Stimulated activated naive CD4-positive, alpha-beta T cell treated with Interleukin-2 at 50 U/mL for 16 hours (primary cell): ENCODE data around the gene CDHR5.

Experiments used
- DNase-seq: peaks from one replicate; lab custom pipeline; 2025; lab: John Stamatoyannopoulos, UW

CDHR5 gene

DNA sequence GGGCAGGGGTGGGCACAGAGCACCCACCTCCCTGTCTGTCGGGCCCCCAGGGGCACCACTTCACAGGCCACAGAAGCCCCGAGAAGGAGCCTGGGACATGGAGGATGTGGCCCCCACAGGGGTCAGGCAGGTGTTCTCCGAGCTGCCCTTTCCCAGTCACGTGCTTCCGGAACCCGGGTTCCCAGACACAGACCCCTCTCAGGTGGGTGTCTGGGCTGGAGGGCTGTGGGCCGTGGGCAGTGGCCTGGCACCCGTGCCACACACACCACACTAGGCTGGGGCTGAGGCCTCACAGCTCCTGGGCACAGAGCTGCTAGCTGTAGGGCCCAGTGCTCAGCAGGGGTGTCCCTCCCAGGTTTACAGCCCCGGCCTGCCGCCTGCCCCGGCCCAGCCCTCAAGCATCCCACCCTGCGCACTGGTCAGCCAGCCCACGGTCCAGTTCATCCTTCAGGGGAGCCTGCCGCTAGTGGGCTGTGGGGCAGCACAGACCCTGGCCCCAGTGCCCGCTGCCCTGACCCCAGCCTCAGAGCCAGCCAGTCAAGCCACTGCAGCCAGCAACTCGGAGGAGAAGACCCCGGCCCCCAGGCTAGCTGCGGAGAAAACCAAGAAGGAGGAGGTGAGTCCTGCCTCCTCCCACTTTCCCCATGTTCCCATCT lies 14.5 kb downstream of the CDHR5 start:
- DNase-seq: no peak

DNA sequence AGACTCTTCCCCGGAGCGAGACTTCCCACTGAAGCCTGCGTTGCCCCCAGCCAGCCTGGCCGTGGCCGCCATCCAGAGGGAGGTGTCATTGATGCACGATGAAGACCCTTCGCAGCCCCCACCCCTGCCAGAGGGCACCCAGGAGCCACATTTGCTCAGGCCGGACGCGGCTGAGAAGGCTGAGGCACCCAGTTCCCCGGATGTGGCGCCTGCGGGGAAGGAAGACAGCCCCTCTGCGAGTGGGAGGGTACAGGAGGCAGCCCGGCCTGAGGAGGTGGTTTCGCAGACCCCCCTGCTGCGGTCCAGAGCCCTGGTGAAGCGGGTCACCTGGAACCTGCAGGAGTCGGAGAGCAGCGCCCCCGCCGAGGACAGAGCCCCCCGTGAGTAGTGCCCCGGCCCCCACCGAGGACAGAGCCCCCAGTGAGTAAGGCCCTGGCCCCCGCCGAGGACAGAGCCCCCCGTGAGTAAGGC lies 15.4 kb downstream of the CDHR5 start:
- DNase-seq: no peak

DNA sequence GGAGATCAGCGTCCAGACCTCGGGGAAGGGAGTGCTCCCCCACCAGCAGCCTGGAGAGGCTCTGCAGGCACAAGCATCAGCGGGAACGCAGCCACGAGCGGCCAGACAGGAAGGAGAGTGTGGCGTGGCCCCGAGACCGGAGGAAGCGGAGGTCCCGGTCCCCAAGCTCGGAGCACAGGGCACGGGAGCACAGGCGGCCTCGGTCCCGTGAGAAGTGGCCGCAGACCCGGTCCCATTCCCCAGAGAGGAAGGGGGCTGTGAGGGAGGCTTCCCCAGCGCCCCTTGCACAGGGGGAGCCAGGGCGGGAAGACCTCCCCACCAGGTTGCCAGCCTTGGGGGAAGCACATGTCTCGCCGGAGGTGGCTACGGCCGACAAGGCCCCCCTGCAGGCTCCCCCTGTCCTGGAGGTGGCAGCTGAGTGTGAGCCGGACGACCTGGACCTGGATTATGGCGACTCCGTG lies 15.9 kb downstream of the CDHR5 start:
- no peak for DNase-seq

DNA sequence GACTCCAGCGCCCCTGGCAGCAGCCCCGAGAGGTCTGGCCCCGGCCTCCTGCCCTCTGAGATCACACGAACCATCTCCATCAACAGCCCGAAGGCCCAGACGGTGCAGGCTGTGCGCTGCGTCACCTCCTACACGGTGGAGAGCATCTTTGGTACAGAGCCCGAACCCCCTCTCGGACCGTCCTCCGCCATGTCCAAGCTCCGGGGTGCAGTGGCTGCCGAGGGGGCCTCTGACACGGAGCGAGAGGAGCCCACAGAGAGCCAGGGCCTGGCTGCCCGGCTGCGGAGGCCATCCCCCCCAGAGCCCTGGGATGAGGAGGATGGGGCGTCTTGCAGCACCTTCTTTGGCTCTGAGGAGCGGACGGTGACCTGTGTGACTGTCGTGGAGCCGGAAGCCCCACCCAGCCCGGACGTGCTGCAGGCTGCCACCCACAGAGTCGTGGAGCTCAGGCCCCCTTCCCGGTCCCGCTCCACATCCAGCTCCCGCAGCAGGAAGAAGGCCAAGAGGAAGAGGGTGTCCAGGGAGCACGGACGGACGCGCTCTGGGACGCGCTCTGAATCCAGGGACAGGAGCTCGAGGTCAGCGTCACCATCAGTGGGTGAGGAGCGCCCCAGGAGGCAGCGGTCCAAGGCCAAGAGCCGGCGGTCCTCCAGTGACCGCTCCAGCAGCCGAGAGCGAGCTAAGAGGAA lies 16.6 kb downstream of the CDHR5 start:
- DNase-seq: no peak

DNA sequence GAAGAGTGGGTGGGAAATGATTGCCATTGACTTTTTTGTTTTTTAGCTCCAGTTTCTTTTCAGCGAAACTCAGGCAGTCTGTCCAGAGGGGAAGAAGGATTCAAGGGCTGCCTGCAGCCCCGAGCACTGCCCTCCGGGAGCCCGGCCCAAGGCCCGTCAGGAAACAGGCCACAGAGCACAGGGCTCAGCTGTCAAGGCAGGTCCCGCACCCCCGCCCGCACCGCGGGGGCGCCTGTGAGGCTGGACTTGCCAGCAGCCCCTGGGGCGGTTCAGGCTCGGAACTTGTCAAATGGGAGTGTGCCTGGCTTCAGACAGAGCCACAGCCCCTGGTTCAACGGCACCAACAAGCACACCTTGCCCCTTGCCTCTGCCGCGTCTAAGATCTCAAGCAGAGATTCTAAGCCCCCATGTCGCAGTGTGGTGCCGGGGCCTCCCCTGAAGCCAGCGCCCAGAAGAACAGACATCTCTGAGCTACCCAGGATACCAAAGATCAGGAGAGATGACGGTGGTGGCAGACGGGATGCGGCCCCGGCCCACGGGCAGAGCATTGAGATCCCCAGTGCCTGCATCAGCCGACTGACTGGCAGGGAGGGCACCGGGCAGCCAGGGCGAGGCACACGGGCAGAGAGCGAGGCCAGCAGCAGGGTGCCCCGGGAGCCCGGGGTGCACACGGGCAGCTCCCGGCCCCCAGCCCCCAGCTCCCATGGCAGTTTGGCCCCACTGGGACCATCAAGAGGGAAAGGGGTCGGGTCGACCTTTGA lies 17.6 kb downstream of the CDHR5 start:
- no peak for DNase-seq

DNA sequence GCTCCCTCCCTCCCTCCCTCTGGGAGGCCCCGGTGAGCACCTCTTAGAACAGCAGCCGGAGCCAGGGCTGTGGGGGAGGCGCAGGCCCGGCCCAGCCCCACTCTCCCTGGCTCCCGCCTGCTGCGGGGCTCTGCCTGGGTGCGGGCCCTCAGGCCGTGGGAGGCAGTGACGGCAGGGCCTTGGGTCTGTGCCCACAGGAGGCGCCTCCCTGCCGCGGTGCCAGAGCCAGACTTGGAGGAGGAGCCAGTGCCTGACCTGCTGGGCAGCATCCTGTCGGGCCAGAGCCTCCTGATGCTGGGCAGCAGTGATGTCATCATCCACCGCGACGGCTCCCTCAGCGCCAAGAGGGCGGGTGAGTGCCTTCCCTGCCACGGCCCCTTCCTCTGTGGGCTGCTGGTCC lies 18.5 kb downstream of the CDHR5 start:
- DNase-seq: no peak

DNA sequence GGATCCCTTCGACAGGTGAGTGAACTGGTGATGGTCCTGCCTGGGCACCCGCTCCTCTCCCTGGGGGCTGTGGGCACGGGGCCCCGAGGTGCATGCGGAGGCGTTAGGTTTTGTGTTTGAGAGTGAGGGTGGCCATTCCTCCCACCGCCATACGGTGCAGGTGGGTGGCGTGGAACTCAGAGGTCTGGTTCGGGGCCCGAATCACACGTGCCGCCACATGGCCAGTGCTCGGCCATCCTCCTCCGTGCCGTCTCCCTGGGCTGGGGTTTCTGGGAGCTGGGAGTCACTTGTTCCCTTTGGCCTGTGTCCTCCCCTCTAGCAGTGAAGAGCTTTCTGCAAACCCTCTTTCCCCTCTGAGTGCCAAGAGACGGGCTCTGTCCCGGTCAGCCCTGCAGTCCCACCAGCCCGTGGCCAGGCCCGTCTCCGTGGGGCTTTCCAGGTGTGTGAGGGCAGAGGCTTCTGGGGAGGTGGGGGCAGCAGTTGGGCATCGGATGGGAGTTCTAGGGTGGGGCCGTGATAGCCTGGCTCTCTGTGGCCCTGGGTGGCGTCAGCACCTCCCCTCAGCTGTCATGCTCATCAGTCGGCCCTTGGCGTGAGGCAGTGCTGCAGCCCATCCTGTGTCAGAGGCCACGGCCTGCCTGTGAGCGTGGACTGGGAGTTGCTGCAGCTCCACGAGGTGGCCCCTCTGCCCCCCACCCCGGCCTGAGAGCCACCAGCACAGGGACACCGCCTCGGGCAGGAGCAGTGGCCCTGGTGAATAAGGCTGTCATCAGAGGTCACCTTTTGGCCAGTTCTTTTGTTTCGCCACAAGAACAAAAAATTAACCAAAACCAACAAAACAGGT lies 19.2 kb downstream of the CDHR5 start:
- DNase-seq: no peak

DNA sequence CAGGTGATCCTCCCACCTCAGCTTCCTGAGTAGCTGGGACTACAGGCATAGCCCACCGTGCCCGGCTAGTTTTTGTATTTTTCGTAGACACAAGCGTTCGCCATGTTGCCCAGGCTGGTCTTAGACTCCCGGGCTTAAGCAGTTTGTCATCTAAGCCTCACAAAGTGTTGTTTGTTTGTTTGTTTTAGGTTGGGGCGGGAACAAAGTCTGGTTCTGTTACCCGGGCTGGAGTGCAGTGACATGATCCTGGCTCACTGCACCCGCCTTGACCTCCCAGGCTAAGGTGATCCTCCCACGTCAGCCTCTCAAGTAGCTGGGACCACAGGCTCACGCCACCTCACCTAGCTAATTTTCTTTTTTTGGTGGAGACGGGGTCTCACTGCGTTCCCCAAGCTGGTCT lies 21.6 kb downstream of the CDHR5 start:
- DNase-seq: no peak

DNA sequence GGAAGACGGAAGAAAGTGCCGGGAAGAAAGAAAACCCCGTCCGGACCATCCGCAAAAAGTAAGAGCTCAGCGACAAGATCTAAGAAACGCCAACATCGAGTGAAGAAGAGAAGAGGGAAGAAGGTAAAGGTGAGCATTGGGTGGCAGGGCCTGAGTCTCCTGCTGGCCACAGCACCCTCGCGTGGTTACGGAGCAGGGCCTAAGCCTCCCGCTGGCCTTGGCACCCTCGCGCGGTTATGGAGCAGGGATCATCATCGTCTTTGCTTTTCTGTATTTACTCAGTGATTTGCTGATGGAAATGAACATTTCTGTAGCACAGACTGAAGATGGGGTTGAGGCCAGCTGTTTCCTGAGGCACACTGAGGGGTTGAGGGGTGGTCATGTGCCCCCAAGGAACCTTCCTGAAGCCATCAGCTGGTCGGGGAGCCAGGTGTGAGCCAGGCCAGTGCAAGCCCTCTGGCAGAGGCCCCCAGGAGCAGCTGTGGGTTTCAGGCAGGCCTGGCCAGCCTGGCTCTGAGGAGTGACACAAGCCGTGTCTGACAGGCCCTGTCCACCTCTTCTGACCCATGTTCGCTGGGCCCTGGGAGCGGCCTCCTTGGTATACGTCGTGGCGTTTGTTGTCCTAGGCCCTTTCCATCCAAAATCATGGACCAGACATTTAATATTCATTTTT lies 23.0 kb downstream of the CDHR5 start:
- DNase-seq: no peak

DNA sequence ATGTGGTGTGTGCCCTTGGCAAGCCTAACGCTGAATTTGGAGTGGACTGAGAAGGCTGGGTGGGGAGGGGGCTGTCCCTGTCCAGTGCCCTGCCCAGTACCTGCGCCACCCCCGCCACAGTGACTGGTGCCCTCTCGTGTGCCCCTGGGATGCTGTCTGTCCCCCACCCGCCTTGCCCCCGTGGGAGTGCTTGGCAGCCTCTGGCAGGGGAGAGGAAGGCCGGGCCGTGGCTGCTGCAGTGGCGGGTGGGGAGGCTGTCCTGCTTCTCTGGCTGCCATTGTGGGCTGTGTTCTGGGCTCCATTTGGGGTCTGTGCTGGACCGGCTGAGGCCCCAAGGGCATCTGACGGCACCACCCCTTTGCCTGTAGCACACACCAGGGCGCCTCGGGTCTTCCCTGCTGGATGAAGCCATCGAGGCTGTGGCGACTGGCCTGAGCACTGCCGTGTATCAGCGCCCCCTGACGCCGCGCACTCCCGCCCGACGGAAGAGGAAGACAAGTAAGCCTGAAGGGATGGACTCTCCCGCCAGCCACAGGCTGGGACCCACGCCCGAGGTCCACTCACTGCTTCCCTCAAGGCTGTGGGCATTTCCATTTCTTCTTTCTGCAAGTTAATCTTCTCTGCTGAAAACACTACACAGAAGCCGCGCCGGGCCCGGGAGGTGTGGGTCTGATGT lies 26.6 kb downstream of the CDHR5 start:
- no peak for DNase-seq

DNA sequence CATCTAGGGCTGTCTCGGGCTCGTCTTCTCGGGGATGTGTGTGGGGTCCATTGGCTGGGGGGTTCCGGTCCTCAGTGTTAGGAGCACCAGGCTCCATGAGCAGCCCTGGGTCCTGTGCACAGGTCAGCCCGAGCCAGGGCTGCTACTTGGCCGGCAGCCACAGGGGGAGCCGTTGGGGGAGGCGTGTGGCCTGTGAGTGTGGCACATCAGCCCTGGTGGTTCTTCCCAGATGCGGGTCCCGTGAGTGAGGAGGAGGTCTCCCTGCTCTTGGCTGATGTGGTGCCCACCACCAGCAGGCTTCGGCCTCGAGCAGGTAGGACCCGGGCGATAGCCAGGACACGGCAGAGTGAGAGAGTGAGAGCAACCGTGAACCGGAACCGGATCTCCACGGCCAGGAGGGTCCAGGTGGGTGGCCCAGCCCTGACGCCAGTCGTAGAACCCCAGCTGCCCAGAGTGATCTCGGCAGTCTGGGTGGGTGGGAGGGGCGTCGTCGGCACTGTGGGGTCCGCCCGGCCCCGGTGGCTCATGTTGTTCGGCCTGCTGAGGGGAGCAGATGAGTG lies 27.5 kb downstream of the CDHR5 start:
- no peak for DNase-seq

DNA sequence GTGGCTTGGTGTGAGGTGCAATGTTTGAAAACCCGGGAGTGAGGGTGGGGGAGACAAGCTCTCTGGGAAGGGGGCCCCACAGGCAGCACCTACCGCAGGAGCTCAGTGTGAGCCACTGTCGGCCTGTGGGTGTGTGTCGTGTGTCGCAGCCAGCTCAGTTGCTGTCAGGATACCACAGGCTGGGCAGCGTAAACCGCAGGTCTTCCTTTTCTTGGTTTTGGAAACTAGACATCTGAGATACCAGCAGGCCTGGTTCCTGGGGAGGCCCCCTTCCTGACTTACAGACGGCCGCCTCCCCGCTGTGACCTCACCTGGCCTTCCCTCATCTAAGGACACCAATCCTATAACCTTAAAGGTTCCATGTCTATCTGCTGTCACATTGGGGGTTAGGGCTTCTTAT lies 28.4 kb downstream of the CDHR5 start:
- no peak for DNase-seq

DNA sequence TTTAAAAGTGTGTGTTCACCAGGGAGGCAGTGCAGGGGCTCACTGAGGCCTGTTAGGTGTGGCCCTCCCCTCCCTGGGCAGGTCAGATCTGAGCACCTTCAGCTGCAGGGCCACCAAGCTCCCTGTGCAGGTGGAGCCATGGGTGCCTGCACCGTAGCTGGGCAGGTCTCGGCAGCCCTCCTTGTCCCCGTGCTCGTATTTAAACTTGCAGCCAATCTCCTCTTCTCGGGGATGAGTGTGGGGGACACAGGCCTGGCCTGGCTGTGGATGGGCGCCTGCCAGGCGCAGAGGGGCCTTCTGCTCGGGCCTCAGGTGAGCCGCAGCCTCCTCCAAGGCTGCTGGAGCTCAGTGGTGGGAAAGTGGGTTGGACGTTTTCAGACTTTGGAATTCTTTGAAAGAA lies 29.4 kb downstream of the CDHR5 start:
- DNase-seq: no peak

DNA sequence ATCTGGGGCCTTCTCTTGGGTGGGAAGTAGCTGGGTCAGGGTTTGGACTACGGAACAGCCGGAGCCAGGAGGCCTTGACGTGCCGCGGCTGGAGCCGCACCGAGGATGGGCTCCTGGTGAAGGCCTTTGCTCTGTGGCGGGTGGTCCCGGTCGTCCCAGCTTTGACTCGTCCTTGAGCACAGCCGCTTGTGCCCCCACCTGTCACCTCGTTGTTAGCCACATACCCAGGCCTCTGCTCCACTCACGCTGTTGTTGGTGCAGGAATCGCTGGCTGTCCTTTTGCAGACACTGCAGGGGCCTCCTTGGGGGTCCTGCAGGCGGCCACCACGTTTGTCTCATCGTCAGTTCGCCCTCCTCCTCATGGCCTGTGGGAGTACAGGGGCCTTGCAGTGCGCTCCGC lies 31.4 kb downstream of the CDHR5 start:
- DNase-seq: no peak

DNA sequence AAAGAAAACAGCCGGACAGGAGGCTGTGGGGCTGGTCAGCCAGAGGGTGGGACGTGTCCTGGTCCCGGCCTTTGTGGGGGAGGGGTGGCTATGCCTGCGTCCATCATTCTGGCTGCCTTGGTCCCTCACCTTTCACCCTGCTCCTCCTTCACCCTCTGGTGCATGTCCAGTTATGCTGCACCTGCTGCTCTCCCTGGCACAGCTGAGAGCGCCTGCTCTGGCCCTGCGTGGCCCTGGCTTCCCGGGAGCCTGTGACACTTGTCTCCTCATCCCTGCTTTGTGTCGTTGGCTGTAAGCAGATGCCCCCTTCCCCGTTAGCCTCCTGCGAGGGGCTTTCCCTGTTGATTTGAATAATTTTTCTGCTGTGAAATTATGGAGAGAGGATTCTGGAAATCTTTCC lies 31.8 kb downstream of the CDHR5 start:
- DNase-seq: no peak

DNA sequence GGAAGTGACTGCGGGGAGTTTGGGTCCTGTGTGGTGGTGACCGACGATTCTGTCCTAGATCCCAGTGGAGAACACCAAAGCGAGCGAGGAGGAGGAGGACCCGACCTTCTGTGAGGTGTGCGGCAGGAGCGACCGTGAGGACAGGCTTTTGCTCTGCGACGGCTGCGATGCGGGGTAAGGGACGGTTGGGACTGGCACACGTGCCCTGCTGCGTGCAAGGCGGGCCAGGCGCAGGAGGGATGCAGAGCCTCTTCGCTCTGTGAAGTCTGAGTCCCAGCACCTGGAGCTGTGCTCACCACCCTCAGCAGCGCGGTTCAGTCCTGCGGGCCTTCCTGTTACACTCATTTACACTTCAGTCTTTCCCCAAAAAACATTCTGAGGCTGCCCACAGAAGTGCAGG lies 32.3 kb downstream of the CDHR5 start:
- DNase-seq: no peak

DNA sequence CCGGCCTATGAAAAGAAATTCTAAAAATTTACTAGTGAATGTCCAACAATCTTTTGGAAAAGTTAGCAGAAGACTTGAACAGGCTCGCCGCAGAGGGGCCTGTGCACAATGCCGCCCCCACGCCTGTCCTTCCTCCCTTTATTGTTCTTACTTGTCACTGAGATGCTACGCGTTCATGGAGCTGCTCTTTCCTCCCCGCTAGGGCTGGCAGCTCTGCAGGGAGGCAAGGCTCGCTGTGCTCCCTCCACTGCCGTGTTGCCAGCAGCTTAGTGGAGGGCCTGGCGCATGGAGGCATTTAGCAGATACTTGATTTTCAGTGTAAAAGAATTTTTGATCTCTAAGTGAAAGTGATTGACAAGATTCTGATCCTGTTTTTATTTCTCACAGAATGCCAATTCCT lies 33.8 kb downstream of the CDHR5 start:
- no peak for DNase-seq

DNA sequence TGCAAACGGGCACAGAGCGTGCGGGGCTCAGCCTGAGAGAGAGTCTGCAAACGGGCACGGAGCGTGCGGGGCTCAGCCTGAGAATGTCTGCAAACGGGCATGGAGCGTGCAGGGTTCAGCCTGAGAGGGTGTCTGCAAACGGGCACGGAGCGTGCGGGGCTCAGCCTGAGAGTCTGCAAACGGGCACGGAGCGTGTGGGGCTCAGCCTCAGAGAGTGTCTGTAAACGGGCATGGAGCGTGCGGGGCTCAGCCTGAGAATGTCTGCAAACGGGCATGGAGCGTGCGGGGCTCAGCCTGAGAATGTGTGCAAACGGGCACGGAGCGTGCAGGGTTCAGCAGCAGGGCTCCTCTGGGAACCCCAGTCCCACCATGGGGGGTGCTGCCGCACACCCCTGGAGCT lies 35.0 kb downstream of the CDHR5 start:
- no peak for DNase-seq

DNA sequence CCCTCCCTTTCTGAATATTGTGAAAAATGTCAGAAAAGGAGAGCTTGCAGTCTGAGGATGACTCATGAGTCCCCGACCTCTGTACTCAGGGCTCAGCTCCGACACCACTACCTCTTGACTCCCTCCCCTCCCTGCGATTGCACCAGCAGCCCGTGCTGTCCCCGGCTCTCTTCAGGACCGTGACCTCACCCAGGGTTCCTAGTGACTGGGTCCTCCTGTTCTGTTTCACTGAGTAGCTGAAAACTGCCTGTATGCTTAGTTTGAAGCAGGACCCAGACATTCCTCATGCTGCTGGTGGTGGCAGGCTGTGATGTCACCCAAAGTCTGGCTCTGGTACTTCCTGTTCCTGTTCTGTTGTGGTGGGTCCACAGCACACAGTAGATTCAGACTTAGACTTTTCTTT lies 36.8 kb downstream of the CDHR5 start:
- DNase-seq: peak; percentile 57

DNA sequence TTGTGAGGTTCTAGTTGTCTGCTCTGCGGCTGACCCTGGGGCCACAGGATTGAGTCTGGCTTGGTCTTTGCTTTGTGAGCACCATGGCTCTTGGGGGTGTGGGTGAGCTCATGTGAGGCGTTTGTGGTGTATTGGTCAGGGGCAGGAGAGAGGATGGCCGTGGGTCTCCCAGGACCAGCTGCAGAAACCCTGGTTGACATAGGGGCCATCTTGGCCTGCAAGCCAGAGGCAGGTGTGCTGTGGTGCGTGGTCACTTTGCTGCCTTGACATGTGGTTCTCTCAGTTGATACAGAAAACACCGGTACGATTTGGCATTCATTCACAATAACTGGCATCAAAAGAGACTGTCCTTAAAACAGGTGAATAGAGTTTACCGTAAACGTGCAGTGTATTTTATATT lies 37.2 kb downstream of the CDHR5 start:
- DNase-seq: no peak
